Hematopoietic multipotent progenitor cell treated with erythropoietin and hydrocortisone succinate and interleukin-3 and kit ligand, for 15 days (in vitro differentiated cells): ENCODE results near the gene TTC3.
A peak's percentile ranks its signal among the peaks of the same experiment; 100 is the strongest.
"Not testable (repeated sequence)": the region's sequence is repeated elsewhere in the genome, so short reads cannot be mapped to it uniquely, and the experiment has no call there.

Experiments used
- DNase-seq: peaks from one replicate; pipeline ENCODE4 v3.0.0-alpha.2; 2015; ENCODE audit warnings: low spot score

The TTC3 gene

DNA sequence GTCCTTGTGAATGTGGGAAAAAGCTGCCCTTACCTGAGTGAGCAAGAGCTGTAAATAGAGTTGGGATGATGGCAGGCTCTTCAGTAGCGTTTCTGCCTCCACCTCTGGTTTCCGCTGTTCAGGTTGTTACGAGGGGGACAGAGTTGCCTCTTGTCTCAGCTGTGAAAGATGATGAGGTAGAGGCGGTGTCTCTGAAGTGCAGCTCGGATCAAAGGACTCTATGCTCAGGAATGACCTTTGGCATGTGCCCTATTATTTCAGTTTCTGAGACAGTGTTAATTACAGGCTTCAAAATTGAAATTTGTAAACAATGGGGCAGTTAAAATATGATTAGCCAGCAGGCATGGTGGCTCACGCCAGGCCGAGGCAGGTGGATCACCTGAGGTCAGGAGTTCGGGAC lies 123.8 kb downstream of the TTC3 start:
- DNase-seq = no peak

DNA sequence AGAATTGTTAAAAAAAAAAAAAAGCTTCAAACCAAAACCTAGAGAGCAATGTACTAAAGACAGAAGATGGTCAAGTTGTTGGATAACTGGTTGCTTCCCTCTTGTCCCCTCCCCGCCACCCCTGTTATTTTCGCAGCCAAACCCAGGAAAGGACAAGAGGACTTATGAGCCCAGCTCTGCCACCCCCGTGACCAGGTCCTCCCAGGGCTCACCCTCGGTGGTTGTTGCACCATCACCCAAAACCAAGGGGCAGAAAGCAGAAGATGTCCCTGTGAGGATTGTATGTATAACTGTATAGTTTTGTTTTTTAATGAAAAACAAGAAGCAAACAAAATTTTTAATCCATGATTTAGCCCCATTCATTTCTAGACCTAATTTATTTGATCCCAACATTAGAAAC lies 124.7 kb downstream of the TTC3 start:
- no peak for DNase-seq

DNA sequence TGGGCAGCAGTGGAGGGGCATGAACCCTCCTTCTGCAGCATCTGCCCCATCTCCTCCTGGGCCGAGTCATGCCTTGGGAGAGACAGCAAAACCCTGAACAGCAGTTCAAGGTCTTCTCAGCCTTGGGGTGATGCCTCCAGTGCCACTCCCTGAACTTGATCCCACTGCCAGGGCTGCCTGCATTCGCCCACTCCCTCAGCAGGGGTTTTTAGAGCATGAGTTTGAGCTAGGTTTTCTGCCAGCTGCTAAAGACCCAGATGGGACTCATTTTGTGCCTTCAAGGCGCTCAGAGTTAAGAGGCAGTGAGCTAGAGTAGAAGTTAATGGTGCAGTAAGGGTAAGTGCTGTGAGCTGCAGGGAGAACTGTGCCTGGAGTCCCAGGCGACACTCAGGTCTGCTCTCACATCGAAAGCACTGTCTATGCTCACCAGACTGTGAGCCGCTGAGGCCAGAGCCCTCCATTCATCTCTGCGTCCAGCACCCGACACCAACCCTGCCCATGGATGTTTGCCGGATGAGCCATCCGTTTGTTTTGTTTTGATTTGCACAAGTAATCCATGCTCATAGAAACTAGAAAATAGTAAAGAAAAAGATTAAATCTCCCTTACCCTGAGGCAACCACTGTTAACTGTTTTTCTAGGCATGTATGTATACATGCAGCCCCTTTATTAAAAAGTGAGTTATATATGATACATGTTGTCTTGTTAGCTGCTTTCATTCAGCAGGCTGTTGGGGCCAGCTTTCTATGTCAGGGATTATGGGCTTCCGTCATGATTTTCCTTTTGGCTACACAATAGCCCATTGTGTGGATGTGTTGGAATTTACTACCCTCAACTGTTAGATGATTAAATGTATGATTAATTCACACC lies 126.2 kb downstream of the TTC3 start:
- no peak for DNase-seq

DNA sequence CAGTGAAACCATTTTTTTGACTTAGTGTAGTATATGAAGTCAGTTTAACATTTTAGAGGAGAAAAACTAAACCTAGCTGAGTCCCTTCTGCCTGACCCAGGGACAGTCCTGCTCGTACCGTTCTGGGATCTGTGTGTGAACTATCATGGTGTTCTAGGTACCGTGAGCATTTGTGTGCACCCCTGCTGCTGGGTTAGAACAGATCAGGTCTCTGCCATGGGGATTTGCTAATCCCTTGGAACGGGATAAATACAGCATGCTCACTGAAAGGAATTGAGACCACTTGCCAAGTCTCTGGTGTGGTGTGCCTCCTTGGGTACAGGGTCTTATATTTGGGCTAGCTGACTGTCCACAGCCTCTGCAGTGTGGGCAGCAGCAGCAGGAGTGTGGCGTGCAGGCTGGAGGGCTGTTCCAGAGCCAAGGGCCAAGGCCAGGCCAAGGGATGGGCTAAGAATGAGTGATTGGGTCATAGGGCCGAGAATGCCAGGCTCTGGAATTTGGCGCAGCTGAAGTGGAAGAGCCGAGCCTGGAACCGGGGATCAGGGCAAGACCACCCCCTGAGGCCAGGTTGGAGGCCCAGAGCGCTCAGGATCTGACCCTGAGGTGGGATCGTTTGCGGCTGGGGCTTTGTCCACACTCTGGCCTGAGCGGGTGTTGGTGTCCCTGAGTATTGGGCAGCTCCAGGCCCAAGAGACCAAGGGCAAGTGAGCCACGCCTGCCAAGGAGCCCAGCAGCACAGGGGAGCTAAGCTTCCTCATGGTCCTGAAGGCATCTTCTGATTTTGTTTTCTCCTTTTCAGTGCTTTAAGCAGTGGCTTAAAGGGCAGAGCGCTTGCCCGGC lies 127.8 kb downstream of the TTC3 start:
- DNase-seq = no peak

DNA sequence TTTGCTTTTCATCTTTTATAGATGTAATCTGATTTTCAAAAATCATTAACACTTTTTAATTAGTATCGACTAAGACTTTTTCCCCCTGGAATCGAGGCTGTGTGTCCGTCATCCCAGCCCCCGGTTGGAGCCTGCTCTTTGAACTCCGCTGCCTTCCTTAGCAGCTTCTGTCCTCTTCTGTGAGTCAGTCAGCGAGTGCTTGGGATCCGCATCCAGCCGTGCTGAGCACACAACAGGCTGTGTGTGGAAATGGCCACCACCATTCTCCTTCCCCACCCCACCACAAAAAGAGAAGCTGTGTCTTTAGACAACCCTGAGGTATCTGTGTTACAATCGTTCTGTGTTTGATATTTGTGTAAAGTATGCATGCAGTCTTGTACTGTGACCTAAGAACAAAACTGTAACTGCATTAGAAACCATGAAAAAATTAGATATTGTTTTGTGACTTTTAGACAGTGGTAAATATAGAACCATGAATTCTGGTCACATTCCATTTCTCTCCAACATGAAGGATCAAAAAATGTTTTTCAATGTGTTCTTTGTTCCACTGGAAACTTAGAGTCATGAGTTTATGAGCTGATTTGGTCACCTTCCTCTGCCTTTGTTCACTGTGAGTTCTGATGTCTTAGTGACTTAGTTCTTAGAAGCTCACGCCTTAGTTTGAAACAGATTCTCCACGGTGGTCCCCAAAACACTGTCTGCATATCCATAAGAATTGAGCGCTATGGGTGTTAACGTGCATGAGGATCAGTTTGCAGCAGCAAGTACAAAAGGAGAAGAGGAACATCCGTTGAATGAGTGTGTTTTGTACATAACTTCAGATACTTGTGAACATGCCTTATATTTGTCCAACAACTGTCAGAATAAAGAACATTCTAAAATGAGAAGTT lies 129.4 kb downstream of the TTC3 start:
- no peak for DNase-seq

DNA sequence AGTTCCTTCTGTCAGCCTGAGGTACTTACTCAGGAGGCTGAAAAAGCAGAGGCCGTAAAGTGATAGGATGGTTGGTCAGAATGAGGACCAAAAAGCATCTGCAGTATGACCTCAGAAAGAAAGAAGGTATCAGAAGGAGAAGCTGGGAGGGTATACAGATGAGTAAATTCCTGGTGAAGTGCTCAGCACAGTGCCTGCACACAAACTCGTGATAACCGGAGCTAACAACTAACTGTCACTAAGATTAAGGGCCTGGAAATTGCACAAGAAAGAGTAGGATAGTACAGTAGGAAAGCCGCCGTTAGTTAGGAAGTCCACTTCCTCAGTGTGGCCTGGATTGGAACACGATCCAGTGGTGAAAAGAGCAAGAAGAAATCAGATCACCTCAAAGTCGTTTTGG lies 131.5 kb downstream of the TTC3 start:
- no peak for DNase-seq

DNA sequence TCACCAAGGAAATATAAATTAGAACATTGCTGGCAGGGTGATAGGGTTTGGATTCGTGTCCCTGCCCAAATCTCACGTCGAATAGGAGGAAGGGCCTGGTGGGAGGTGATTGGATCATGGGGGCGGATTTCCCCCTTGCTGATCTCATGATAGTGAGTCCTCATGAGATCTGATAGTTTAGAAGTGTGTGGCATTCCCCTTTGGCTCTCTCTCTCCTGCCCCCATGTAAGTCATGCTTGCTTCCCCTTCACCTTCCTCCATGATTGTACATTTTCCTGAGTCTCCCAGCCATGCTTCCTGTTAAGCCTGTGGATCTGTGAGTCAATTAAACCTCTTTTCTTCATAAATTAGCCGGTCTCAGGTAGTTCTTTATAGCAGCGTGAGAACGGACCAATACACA lies 133.4 kb downstream of the TTC3 start:
- no peak for DNase-seq

DNA sequence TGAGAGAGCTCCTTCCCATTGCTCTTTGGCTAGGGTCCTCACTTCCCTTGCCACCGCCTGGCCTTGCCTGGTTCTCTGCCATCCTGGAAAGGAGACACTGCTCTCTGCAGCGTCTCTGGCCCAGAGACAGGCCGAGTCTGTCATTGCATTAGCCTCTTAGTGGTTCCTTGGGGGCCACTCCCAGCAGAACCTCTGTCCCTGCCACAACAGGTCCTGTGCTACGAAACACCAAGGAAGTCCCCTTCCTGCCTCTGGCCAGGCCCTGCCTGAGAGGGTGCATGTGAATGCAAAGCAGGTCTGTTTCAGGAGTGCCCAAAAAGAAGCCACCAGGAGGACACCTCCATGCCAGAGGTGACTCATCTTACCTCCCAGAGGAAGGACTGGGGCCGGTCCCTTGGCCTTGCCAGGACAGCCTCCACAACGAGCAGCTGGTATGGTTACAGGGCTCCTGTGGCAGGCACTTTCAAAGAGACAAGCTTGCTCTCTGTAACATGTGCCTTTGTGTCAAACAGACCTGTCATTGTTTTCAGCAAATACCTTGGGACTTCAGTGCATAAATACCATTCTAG lies 134.5 kb downstream of the TTC3 start:
- no peak for DNase-seq

DNA sequence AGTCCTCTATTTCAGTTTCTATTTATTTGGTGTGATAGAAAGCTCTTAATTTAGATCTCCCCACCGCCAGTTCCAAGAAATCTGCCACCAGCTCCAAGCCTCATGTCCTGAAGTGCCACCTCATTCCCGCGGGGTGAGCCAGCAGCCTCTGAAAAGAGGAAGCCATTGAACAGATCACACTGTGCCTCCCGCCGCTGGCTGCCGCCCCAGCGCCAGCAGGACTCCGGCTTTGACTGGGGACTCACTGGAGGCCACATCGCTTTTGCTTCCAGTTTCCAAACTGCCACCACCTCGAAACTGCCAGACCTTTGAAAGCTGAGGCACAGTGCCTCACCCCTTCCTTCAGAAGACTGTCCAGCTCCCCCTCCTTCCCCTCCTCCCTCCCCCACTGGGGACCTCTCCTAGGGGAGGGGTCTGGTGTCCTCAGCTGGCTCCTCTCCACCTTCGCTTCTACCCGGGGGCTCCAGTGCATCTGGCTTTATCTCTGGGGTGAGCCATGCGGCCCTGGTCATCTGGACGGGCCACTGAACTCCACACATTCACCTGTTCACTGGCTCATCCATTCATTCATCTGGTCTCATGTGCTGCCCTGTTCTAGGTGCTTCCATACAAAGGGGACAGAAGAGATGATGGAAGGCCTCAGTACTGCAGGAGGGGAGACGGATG lies 135.1 kb downstream of the TTC3 start:
- DNase-seq = no peak

DNA sequence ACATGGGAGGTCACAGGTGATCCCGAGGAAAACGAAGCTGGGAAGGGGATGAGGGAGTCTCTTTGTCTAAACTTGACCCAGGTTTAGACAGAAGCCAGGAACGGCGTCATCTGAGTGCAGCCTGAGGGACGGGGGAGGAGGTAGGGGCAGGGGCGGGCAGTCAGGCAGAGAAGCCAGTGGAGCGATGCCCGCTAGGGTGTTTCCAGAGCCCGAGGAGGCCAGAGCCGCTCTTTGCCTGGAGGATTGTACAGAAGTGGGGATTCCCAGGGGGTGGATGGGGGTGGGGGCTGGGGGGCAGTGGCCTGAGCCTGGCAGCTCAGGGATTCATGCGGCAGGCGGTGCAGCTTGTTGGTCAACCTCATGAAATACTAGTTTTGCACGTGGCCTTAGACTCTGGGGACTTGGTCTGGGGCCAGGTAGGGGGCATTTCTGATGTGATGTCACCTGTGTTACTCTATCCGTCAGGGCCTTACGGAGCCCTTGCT lies 135.7 kb downstream of the TTC3 start:
- DNase-seq = no peak

DNA sequence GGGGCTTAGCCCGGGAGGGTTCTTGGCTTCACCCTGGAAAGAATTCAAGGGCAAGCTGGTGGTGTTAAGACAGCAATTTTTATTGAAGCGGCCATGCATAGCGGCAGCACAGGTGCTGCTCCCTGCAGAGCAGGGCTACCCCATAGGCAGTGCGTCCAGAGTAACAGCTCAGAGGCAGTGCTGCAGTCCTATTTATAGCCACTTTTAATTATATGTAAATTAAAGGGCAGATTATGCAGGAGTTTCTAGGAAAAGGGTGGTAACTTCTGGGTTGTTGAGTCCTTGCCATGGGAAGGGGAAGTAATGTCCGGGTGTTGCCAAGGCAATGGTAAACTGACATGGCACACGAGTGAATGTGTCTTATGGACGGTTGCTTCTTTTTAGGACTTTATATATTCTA lies 137.1 kb downstream of the TTC3 start:
- DNase-seq = no peak

DNA sequence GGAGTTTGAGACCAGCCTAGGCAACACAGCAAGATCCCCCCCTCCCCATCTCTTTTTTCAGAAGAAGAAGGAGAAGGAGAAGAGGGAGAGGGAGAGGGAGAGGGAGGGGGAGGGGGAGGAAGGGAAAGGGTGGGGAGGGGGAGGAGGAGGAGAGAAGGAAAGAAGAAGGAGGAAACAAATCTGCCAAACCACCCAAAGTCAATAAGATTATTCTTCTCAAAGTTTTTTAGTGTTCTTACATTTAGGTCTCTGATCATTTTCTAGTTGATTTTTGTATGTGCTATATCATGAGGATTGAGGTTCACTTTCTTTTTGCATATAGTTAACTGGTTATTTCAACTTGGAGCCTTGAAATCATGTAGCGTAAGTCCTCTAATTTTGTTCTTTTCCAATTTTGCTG lies 137.7 kb downstream of the TTC3 start:
- DNase-seq = no peak

DNA sequence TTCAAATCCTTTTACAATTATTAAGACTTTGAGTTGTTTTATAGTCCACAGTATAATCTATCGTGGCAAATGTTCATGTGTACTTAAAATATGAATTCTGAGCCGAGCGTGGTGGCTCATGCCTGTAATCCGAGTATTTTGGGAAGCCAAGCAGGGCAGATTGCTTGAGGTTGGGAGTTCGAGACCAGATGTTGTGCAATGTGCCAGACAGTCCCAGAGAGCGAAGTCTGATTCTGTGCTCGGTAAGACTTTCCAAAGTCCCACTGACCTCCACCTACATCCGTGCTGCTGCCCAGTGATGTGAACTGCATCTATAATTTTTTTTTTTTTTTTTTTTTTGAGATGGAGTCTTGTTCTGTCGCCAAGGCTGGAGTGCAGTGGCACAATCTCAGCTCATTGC lies 141.9 kb downstream of the TTC3 start:
- DNase-seq = no peak

DNA sequence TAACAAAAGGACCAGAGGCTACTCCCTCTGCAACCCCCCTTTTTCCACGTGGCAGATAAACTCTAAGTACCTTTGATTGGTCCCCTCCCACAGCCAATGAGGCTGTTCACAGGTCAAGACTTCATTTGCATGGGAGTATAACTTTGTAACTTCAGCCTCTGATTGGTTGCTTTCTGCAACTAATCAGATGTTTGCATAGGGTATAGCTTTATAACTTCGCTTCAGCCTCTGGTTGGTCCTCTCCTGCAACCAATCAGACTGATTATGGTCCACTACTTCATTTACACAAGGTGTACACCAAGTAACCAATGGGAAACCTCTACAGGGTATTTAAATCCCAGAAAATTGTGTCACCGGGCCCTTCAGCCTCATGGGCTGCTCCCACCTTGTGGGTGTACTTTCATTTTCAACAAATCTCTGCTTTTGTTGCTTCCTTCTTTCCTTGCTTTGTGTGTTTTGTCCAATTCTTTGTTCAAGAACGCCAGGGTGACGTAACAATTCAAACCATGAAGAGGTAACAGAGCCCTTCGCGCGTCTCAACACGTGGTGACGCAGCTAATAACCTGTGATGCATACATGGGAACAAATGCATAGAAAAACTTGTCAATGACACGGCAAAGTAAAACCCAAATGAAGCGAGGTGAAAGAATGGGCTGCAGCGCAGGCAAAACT lies 146.8 kb downstream of the TTC3 start:
- DNase-seq = no peak

DNA sequence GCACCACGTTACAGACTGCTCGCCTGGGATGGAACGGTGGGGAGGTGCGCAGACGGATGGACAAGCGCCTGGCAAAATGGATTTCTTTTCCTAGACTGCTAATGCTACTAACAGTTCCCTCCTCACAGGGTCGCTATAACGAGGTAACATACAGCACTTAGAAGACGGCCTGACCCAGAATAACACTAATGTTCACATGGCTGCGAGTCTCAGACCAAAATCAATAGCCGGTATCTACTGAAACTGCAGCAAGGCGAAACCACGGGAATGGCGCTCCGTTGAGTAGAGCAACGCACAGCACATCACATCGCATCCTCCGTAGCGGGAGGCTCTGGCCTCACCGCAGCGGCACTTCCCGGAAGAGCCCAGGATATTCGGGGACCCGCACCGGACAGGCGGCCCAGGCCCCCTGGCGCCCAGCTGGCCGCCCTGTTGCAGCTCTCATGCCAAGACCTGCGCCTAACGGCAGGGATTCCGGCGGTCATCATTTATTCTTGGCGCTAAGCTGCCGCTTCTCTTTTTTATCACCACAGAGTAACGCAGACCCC lies 147.5 kb downstream of the TTC3 start:
- no peak for DNase-seq

DNA sequence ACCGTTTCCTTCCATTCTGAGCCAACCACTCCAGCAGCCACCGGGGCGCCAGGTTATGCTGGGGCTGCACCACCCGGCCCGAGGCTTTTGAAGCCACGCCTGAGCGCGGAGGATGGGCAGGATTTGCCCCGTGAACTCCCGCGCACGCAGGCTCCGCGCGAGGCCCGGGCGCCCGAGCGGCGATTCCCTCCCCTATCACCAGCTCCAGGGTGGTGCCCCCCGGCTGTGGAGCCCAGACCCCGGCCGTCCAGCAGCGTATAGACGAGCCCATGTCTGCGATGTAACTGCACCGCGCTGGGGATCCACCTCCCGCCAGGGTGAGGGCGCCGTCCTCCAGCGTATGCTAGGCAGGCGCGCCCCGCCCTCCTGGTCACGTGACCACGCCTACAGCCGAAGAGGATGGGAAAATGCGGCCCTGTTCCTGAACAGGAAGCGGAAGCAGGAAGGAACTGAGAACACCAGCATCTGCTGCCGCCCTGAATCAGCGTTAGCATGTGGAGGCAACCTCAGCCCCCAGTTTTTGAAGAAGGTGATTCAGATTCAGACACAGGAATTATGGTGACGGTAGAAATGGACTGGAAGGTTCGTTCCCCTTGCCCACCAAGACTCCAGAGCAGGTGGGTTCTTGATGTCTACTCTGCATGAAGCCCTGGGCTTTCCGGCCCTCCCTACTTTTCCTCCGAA lies 148.1 kb downstream of the TTC3 start:
- peak; percentile 93 for DNase-seq

DNA sequence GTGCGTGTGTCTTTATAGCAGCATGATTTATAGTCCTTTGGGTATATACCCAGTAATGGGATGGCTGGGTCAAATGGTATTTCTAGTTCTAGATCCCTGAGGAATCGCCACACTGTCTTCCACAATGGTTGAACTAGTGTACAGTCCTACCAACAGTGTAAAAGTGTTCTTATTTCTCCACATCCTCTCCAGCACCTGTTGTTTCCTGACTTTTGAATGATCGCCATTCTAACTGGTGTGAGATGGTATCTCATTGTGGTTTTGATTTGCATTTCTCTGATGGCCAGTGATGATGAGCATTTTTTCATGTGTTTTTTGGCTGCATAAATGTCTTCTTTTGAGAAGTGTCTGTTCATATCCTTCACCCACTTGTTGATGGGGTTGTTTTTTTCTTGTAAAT lies 149.2 kb downstream of the TTC3 start:
- DNase-seq = not testable (repeated sequence)

DNA sequence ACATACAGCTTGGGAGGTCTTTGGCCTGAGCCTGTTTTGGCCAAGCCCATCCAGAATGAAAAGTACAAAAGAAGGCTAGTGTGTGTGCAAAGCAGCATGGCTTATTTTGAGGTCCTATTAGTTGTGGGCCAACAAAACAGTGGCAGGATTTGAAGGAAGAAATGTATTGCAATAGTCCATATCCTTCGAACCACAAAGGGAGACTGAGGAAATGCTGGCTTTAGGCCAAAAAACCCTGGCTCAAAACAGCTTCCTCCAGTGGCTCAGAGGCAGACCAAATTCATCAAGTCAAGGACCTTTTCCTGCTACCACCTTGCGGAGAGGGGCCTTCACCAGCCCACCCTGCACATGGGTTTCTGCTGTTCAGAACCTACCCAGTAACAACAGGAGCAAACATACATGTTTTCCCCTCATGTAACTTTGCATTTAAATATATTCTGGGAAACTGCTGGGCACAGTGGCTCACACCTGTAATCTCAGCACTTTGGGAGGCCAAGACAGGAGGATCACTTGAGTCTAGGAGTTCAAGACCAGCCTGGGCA lies 150.8 kb downstream of the TTC3 start:
- DNase-seq = no peak
